Neuronal stem cell (in vitro differentiated cells): ENCODE results near the gene STAG2.

Experiments used
- DNase-seq: peaks from one replicate; pipeline ENCODE4 v3.0.0-alpha.2; 2013; ENCODE audit warnings: low spot score
- H2AFZ ChIP-seq: one replicate; pipeline ENCODE4 v1.6.1; 2013; ENCODE audit warnings: mild to moderate bottlenecking, low read length, inconsistent platforms
- H2AK5ac ChIP-seq: 2 replicates; pipeline ENCODE4 v1.6.1; 2013; ENCODE audit warnings: low read depth, mild to moderate bottlenecking, inconsistent platforms, low read length, moderate library complexity, mixed read lengths
- H2BK120ac ChIP-seq: 2 replicates; pipeline ENCODE4 v1.6.1; 2013; ENCODE audit warnings: low read depth, mild to moderate bottlenecking, inconsistent platforms, low read length, moderate library complexity, mixed read lengths
- H2BK12ac ChIP-seq: one replicate; pipeline ENCODE4 v1.6.1; 2013; ENCODE audit warnings: low read length, inconsistent platforms
- H2BK15ac ChIP-seq: 2 replicates; pipeline ENCODE4 v1.6.1; 2013; ENCODE audit warnings: mild to moderate bottlenecking, low read length, inconsistent platforms, mixed read lengths
- H2BK5ac ChIP-seq: one replicate; pipeline ENCODE4 v1.6.1; 2013; ENCODE audit warnings: inconsistent platforms, mild to moderate bottlenecking, low read length, moderate library complexity
- H3K14ac ChIP-seq: one replicate; pipeline ENCODE4 v1.6.1; 2013; ENCODE audit warnings: low read length, inconsistent platforms
- H3K18ac ChIP-seq: 2 replicates; pipeline ENCODE4 v1.6.1; 2013; ENCODE audit warnings: low read length, inconsistent platforms
- H3K23ac ChIP-seq: 2 replicates; pipeline ENCODE4 v1.6.1; 2013; ENCODE audit warnings: low read depth, mild to moderate bottlenecking, mixed read lengths, low read length, inconsistent platforms; ENCODE audit not compliant: poor library complexity
- H3K27ac ChIP-seq: replicated peaks from 3 replicates; pipeline ENCODE4 v1.5.1; 2013; ENCODE audit warnings: low read length, inconsistent platforms
- H3K27me3 ChIP-seq, 3 experiments: 2 replicates each; pipeline ENCODE4 v1.6.1; 2013; ENCODE audit warnings: low read length in 3 of 3, mild to moderate bottlenecking in 2 of 3, inconsistent platforms in 1 of 3, low read depth in 1 of 3, mixed read lengths in 1 of 3, moderate library complexity in 1 of 3; ENCODE audit not compliant: control insufficient read depth in 3 of 3, insufficient read depth in 3 of 3
- H3K36me3 ChIP-seq, 2 donors: replicated peaks in 1 of 2; 2 replicates each; pipeline ENCODE4 v1.6.1; 2013; ENCODE audit warnings: low read length in 2 of 2; ENCODE audit not compliant: control insufficient read depth in 2 of 2, insufficient read depth in 2 of 2
- H3K4ac ChIP-seq: 2 replicates; pipeline ENCODE4 v1.6.1; 2013; ENCODE audit warnings: inconsistent platforms, mild to moderate bottlenecking, low read length, moderate library complexity
- H3K4me1 ChIP-seq, 2 donors: 1 replicate in 1 of 2; 2 replicates in 1 of 2; pipeline ENCODE4 v1.6.1; 2013; ENCODE audit warnings: low read length in 2 of 2, low read depth in 1 of 2; ENCODE audit not compliant: control insufficient read depth in 2 of 2, insufficient read depth in 1 of 2
- H3K4me2 ChIP-seq: one replicate; pipeline ENCODE4 v1.6.1; 2013; ENCODE audit warnings: mild to moderate bottlenecking, low read length, inconsistent platforms; ENCODE audit not compliant: insufficient read depth, poor library complexity, severe bottlenecking
- H3K4me3 ChIP-seq, 2 donors: 2 replicates each; pipeline ENCODE4 v1.5.1; 2013; ENCODE audit warnings: low read length in 2 of 2, mild to moderate bottlenecking in 2 of 2, inconsistent platforms in 1 of 2, moderate library complexity in 1 of 2
- H3K79me1 ChIP-seq: one replicate; pipeline ENCODE4 v1.6.1; 2013; ENCODE audit warnings: low read depth, mild to moderate bottlenecking, inconsistent platforms, low read length, moderate library complexity
- H3K9ac ChIP-seq: one replicate; pipeline ENCODE4 v1.6.1; 2013; ENCODE audit warnings: mild to moderate bottlenecking, low read depth, low read length, inconsistent platforms; ENCODE audit not compliant: poor library complexity
- H3K9me3 ChIP-seq, 2 donors: replicated peaks in 1 of 2; 2 replicates each; pipeline versions ENCODE3 to v1.6.1; 2013; ENCODE audit warnings: low read length in 2 of 2, mild to moderate bottlenecking in 2 of 2, inconsistent platforms in 1 of 2, low read depth in 1 of 2, mixed read lengths in 1 of 2, moderate library complexity in 1 of 2; ENCODE audit not compliant: control insufficient read depth in 2 of 2, insufficient read depth in 1 of 2
- H4K8ac ChIP-seq: one replicate; pipeline ENCODE4 v1.6.1; 2013; ENCODE audit warnings: low read depth, mild to moderate bottlenecking, inconsistent platforms, low read length, moderate library complexity
- H4K91ac ChIP-seq: one replicate; pipeline ENCODE4 v1.6.1; 2013; ENCODE audit warnings: low read length, low read depth, mild to moderate bottlenecking, inconsistent platforms; ENCODE audit not compliant: poor library complexity
- WGBS, 2 donors: extraction: QIAGEN DNeasy Blood & Tissue Kit; methylation state at CpG; one replicate each; pipeline ENCODE4 v1.1.7; 2013; ENCODE audit warnings: missing lambda C conversion rate in 2 of 2, mixed read lengths in 1 of 2; ENCODE audit not compliant: insufficient read length in 2 of 2, insufficient replicate concordance in 1 of 2; ENCODE audit errors: extremely low coverage in 2 of 2; 5-methylcytosine and 5-hydroxymethylcytosine counted together

The STAG2 gene

GRCh38 chrX:123960956-123961267 lies 594 bp upstream of the STAG2 start:
- Histone ChIP-seq H3K4me2 (peak overlapping the region; percentile 49), H3K27ac (peak overlapping the region; percentile 96), H3K4ac (no peak overlapping the region), H3K9ac (peak overlapping the region; percentile 77), H4K8ac (no peak overlapping the region), H3K14ac (no peak overlapping the region), H2AFZ (peak overlapping the region; percentile 83), H2BK120ac (no peak overlapping the region), H2BK15ac (peak overlapping the region; percentile 37), H2BK12ac (no peak overlapping the region), H3K79me1 (peaks cover 2% of the 10 kb centered on the region), H3K23ac (no peak overlapping the region), H3K36me3 (no peaks in the 10 kb centered on the region), H3K4me3 (peak overlapping the region; percentile 68 to 87), H3K27me3 (no peaks in the 10 kb centered on the region), H2AK5ac (no peak overlapping the region), H4K91ac (peak overlapping the region; percentile 53), H3K18ac (peak overlapping the region; percentile 93), H3K4me1 (no peaks in the 10 kb centered on the region), H2BK5ac (peak overlapping the region; percentile 82), H3K9me3 (no peaks in the 10 kb centered on the region)
- no CpG with 5 or more reads among the region's 13 CpGs for WGBS, 2 donors
- no peak for DNase-seq

GRCh38 chrX:123962006-123962467 lies 531 bp downstream of the STAG2 start:
- H4K8ac ChIP-seq: no peak overlapping the region
- H2BK12ac ChIP-seq: no peak overlapping the region
- no peaks in the 10 kb centered on the region for H3K9me3 ChIP-seq
- H3K14ac ChIP-seq: no peak overlapping the region
- no peak overlapping the region for H4K91ac ChIP-seq
- no peaks in the 10 kb centered on the region for H3K36me3 ChIP-seq
- no peak overlapping the region for H2AK5ac ChIP-seq
- no peak overlapping the region for H2BK120ac ChIP-seq
- H3K27me3 ChIP-seq: no peaks in the 10 kb centered on the region
- peaks cover 2% of the 10 kb centered on the region for H3K79me1 ChIP-seq
- H2AFZ ChIP-seq: peak overlapping the region; percentile 63
- no peak for DNase-seq
- no peak overlapping the region for H3K4ac ChIP-seq
- no peak overlapping the region for H3K9ac ChIP-seq
- no peak overlapping the region for H3K23ac ChIP-seq
- peak overlapping the region; percentile 94 for H3K27ac ChIP-seq
- peak overlapping the region; percentile 28 for H3K4me2 ChIP-seq
- H2BK15ac ChIP-seq: no peak overlapping the region
- peak overlapping the region; percentile 13 for H2BK5ac ChIP-seq
- no CpG with 5 or more reads among the region's 23 CpGs for WGBS, 2 donors
- H3K18ac ChIP-seq: peak overlapping the region; percentile 90
- no peaks in the 10 kb centered on the region for H3K4me1 ChIP-seq
- H3K4me3 ChIP-seq: peak overlapping the region; percentile 68 to 93

GRCh38 chrX:123962794-123963373 lies 1.4 kb downstream of the STAG2 start:
- Histone ChIP-seq H2AFZ (no peak overlapping the region), H4K8ac (no peak overlapping the region), H2BK15ac (no peak overlapping the region), H3K4me1 (no peaks in the 10 kb centered on the region), H3K18ac (peak overlapping the region; percentile 76), H4K91ac (no peak overlapping the region), H3K4ac (no peak overlapping the region), H3K27ac (peak overlapping the region; percentile 94), H3K9ac (no peak overlapping the region), H3K79me1 (peaks cover 2% of the 10 kb centered on the region), H3K27me3 (no peaks in the 10 kb centered on the region), H2BK120ac (no peak overlapping the region), H3K23ac (no peak overlapping the region), H3K4me3 (peak overlapping the region; percentile 68 to 93), H3K4me2 (peak overlapping the region; percentile 40), H3K36me3 (no peaks in the 10 kb centered on the region), H3K14ac (no peak overlapping the region), H3K9me3 (no peaks in the 10 kb centered on the region), H2BK5ac (no peak overlapping the region), H2BK12ac (no peak overlapping the region), H2AK5ac (no peak overlapping the region)
- WGBS, 2 donors: no CpG with 5 or more reads among the region's 22 CpGs
- peak; percentile 70 for DNase-seq

- Histone ChIP-seq H3K9me3 (no peaks in the 10 kb centered on the region), H3K18ac (no peak overlapping the region), H2AK5ac (no peak overlapping the region), H3K4me1 (no peaks in the 10 kb centered on the region), H2BK15ac (no peak overlapping the region), H2BK12ac (no peak overlapping the region), H2BK5ac (no peak overlapping the region), H3K36me3 (peaks cover 0 to 4% of the 10 kb centered on the region in 2 donors), H2AFZ (no peak overlapping the region), H2BK120ac (no peak overlapping the region), H3K27me3 (no peaks in the 10 kb centered on the region), H3K4me3 (peak overlapping the region in 1 of 2 donors; percentile 68), H3K4me2 (peak overlapping the region; percentile 18), H3K23ac (no peak overlapping the region), H3K79me1 (peaks cover 2% of the 10 kb centered on the region), H3K9ac (no peak overlapping the region), H3K4ac (no peak overlapping the region), H3K14ac (no peak overlapping the region), H4K8ac (no peak overlapping the region), H3K27ac (no peak overlapping the region), H4K91ac (no peak overlapping the region)
- DNase-seq: no peak
- WGBS, 2 donors: no CpG with 5 or more reads among the region's 2 CpGs
These were observed 2.8 kb downstream of the STAG2 start for GRCh38 chrX:123964156-123964834.
